MM.1S (cell line): ENCODE measurements around the gene SLC1A7.

ENCODE experiments used
- DNase-seq: peaks from one replicate; pipeline ENCODE4 v3.0.0-alpha.2; 2015
- H2AFZ ChIP-seq: fragments of 300-600 bp; sonication (generic); 2 replicates; pipeline ENCODE4 v1.6.0; 2016; ENCODE audit warnings: antibody characterized with exemption, low read length
- H3F3A ChIP-seq: fragments of 300-600 bp; sonication (generic); 2 replicates; pipeline ENCODE4 v1.6.1; 2016; ENCODE audit warnings: mild to moderate bottlenecking, antibody characterized with exemption, low read length, moderate library complexity, mixed read lengths; ENCODE audit not compliant: insufficient read depth
- H3K27ac ChIP-seq: fragments of 300-600 bp; sonication (generic); 2 replicates; pipeline ENCODE4 v1.5.1; 2016; ENCODE audit warnings: mild to moderate bottlenecking, low read length
- H3K27me3 ChIP-seq: fragments of 300-600 bp; sonication (generic); replicated peaks from 2 replicates; pipeline ENCODE4 v1.6.0; 2016; ENCODE audit warnings: low read length; ENCODE audit not compliant: insufficient read depth
- H3K36me3 ChIP-seq: fragments of 300-600 bp; sonication (generic); replicated peaks from 2 replicates; pipeline ENCODE4 v1.6.1; 2016; ENCODE audit warnings: mild to moderate bottlenecking, low read length, mixed read lengths; ENCODE audit not compliant: insufficient read depth
- H3K4me1 ChIP-seq: fragments of 300-600 bp; sonication (generic); 2 replicates; pipeline ENCODE4 v1.6.1; 2016; ENCODE audit warnings: low read length, mixed read lengths
- H3K4me2 ChIP-seq: fragments of 300-600 bp; sonication (generic); 2 replicates; pipeline ENCODE4 v1.6.0; 2016; ENCODE audit warnings: low read depth, low read length
- H3K4me3 ChIP-seq: fragments of 300-600 bp; sonication (generic); 2 replicates; pipeline ENCODE4 v1.5.1; 2016; ENCODE audit warnings: low read length, mixed read lengths
- H3K79me2 ChIP-seq: fragments of 300-600 bp; sonication (generic); 2 replicates; pipeline ENCODE4 v1.6.1; 2016; ENCODE audit warnings: mixed run types, low read length, mixed read lengths
- H3K9ac ChIP-seq: fragments of 300-600 bp; sonication (generic); 2 replicates; pipeline ENCODE4 v1.6.1; 2016; ENCODE audit warnings: low read length, mixed read lengths
- H3K9me2 ChIP-seq: fragments of 300-600 bp; sonication (generic); replicated peaks from 2 replicates; pipeline ENCODE4 v1.6.1; 2016; ENCODE audit warnings: mild to moderate bottlenecking, low read length, mixed read lengths; ENCODE audit not compliant: insufficient read depth
- H3K9me3 ChIP-seq: fragments of 300-600 bp; sonication (generic); replicated peaks from 2 replicates; pipeline ENCODE4 v1.6.1; 2016; ENCODE audit warnings: mild to moderate bottlenecking, low read length, mixed read lengths; ENCODE audit not compliant: insufficient read depth
- H4K20me1 ChIP-seq: fragments of 300-600 bp; sonication (generic); 2 replicates; pipeline ENCODE4 v1.6.1; 2016; ENCODE audit warnings: mild to moderate bottlenecking, low read length, moderate library complexity, mixed read lengths; ENCODE audit not compliant: insufficient read depth
- CTCF ChIP-seq: fragments of 300-600 bp; sonication (generic); IDR thresholded peaks from 2 replicates; pipeline ENCODE4 v1.5.1; 2016; ENCODE audit warnings: antibody characterized with exemption, low read length, mixed read lengths
- EZH2 ChIP-seq: fragments of 300-600 bp; sonication (generic); optimal IDR thresholded peaks from 2 replicates; pipeline ENCODE3; 2017; ENCODE audit warnings: low read depth, mild to moderate bottlenecking, antibody characterized with exemption, low read length, mixed read lengths
- EZH2phosphoT487 ChIP-seq: fragments of 300-600 bp; sonication (generic); IDR thresholded peaks from 2 replicates; pipeline ENCODE4 v1.6.1; 2018; ENCODE audit warnings: antibody characterized with exemption, low read length

The SLC1A7 gene

GRCh38 chr1:53166366-53166765, 23.9 kb upstream of the SLC1A7 start:
- no peak overlapping the region for H3K4me2 ChIP-seq
- H3K9ac ChIP-seq: no peak overlapping the region
- no peak overlapping the region for H3K4me3 ChIP-seq
- H3K27ac ChIP-seq: no peak overlapping the region
- H3K4me1 ChIP-seq: no peaks in the 10 kb centered on the region
- H3K27me3 ChIP-seq: no peaks in the 10 kb centered on the region
- no peak for DNase-seq
- H3K79me2 ChIP-seq: no peaks in the 10 kb centered on the region
- no peak overlapping the region for H2AFZ ChIP-seq
- TF ChIP-seq CTCF: no peak
- TF ChIP-seq EZH2phosphoT487: no peak
- no peak for TF ChIP-seq EZH2
- no peaks in the 10 kb centered on the region for H3K9me3 ChIP-seq
- H3K36me3 ChIP-seq: no peaks in the 10 kb centered on the region
- no peaks in the 10 kb centered on the region for H3K9me2 ChIP-seq
- H3F3A ChIP-seq: no peaks in the 10 kb centered on the region
- H4K20me1 ChIP-seq: no peaks in the 10 kb centered on the region

- H3K4me3 ChIP-seq: no peak overlapping the region
- no peak overlapping the region for H3K4me2 ChIP-seq
- no peaks in the 10 kb centered on the region for H3K79me2 ChIP-seq
- no peaks in the 10 kb centered on the region for H3K36me3 ChIP-seq
- H3K9ac ChIP-seq: no peak overlapping the region
- no peak for TF ChIP-seq CTCF
- no peak for TF ChIP-seq EZH2
- TF ChIP-seq EZH2phosphoT487: no peak
- no peak for DNase-seq
- no peak overlapping the region for H2AFZ ChIP-seq
- H3F3A ChIP-seq: no peaks in the 10 kb centered on the region
- no peaks in the 10 kb centered on the region for H3K27me3 ChIP-seq
- no peaks in the 10 kb centered on the region for H4K20me1 ChIP-seq
- H3K4me1 ChIP-seq: no peaks in the 10 kb centered on the region
- no peaks in the 10 kb centered on the region for H3K9me2 ChIP-seq
- H3K27ac ChIP-seq: no peak overlapping the region
- no peaks in the 10 kb centered on the region for H3K9me3 ChIP-seq
Measured at GRCh38 chr1:53165408-53165961, 23.0 kb upstream of the SLC1A7 start.

- no peaks in the 10 kb centered on the region for H3K4me1 ChIP-seq
- H3K4me3 ChIP-seq: no peak overlapping the region
- no peaks in the 10 kb centered on the region for H3K36me3 ChIP-seq
- H4K20me1 ChIP-seq: no peaks in the 10 kb centered on the region
- no peak overlapping the region for H3K4me2 ChIP-seq
- H3K9ac ChIP-seq: no peak overlapping the region
- H3K27me3 ChIP-seq: no peaks in the 10 kb centered on the region
- H3K27ac ChIP-seq: no peak overlapping the region
- H3K79me2 ChIP-seq: no peaks in the 10 kb centered on the region
- TF ChIP-seq EZH2 (no peak), CTCF (no peak), EZH2phosphoT487 (no peak)
- H3K9me2 ChIP-seq: no peaks in the 10 kb centered on the region
- no peaks in the 10 kb centered on the region for H3F3A ChIP-seq
- DNase-seq: no peak
- no peaks in the 10 kb centered on the region for H3K9me3 ChIP-seq
- H2AFZ ChIP-seq: no peak overlapping the region
Measured at GRCh38 chr1:53163291-53163768, 20.9 kb upstream of the SLC1A7 start.
